ENCODE results near the gene PRKCQ. TPM values are rescaled to one million over a fixed set of nuclear protein-coding genes. Genes with fewer than 3 reads are reported as not detected.
A peak's percentile ranks its signal among the peaks of the same experiment; 100 is the strongest.

Gene PRKCQ
- total RNA-seq, 1 donor from 2014 or later = 14.6 TPM

DNA sequence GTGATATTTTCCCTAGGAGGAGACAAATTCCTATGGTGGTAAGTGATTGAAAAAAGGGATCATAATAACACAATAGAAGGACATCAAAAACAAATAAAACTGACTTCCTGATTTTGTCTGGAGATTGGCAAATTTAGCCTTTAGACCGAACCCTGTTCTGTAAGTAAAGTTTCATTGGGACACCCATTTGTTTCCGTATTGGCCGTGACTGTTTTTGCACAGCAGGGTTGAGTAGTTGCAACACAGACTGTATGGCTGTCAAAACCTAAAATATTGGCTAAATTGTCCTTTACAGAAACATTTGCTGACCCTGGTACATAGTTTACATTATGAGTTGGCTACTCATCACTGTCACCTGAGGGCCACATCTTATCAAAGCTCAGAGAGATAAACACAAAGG lies 168.6 kb downstream of the PRKCQ start:
- H3K9ac ChIP-seq (ENCODE audit: low read depth in 1 of 3, low read length in 3 of 3) = no peak overlapping the region
- H3K9me3 ChIP-seq (ENCODE audit: control insufficient read depth in 3 of 3, low read length in 3 of 3) = no peaks in the 10 kb centered on the region
- no peak overlapping the region for H3K4me3 ChIP-seq (ENCODE audit: low read length in 3 of 3)
- H3K27me3 ChIP-seq (ENCODE audit: control insufficient read depth in 3 of 3, insufficient read depth in 3 of 3, low read length in 3 of 3) = no peaks in the 10 kb centered on the region
- no peaks in the 10 kb centered on the region for H3K36me3 ChIP-seq (ENCODE audit: control insufficient read depth in 3 of 3, insufficient read depth in 3 of 3, low read length in 3 of 3)
- H3K4me1 ChIP-seq (ENCODE audit: control insufficient read depth in 3 of 3, insufficient read depth in 3 of 3, low read length in 3 of 3) = peaks cover 10 to 25% (median 13%) of the 10 kb centered on the region in 3 donors
- H3K27ac ChIP-seq (ENCODE audit: low read depth, low read length) = peak overlapping the region; percentile 90

DNA sequence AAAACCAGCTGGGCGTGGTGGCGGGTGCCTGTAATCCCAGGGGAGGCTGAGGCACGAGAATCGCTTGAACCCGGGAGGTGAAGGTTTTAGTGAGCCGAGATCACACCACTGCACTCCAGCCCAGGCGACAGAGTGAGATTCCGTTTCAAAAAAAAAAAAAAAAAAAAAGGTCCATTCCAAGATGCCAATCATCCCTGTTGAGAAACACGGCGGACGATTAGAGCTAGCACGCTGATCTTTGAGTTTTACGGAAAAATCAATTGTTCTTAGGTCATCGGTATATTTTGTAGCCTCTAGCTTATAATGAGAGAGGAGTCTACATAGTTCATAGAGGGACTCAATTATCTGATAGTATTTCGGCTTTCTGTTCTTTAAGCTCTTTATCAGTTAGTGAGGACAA lies 169.2 kb downstream of the PRKCQ start:
- H3K27me3 ChIP-seq (ENCODE audit: control insufficient read depth in 3 of 3, insufficient read depth in 3 of 3, low read length in 3 of 3) = no peaks in the 10 kb centered on the region
- peak overlapping the region; percentile 90 for H3K27ac ChIP-seq (ENCODE audit: low read depth, low read length)
- no peak overlapping the region for H3K9ac ChIP-seq (ENCODE audit: low read depth in 1 of 3, low read length in 3 of 3)
- H3K9me3 ChIP-seq (ENCODE audit: control insufficient read depth in 3 of 3, low read length in 3 of 3) = no peaks in the 10 kb centered on the region
- H3K4me1 ChIP-seq (ENCODE audit: control insufficient read depth in 3 of 3, insufficient read depth in 3 of 3, low read length in 3 of 3) = peaks cover 10 to 25% (median 13%) of the 10 kb centered on the region in 3 donors
- H3K4me3 ChIP-seq (ENCODE audit: low read length in 3 of 3) = no peak overlapping the region
- H3K36me3 ChIP-seq (ENCODE audit: control insufficient read depth in 3 of 3, insufficient read depth in 3 of 3, low read length in 3 of 3) = no peaks in the 10 kb centered on the region

DNA sequence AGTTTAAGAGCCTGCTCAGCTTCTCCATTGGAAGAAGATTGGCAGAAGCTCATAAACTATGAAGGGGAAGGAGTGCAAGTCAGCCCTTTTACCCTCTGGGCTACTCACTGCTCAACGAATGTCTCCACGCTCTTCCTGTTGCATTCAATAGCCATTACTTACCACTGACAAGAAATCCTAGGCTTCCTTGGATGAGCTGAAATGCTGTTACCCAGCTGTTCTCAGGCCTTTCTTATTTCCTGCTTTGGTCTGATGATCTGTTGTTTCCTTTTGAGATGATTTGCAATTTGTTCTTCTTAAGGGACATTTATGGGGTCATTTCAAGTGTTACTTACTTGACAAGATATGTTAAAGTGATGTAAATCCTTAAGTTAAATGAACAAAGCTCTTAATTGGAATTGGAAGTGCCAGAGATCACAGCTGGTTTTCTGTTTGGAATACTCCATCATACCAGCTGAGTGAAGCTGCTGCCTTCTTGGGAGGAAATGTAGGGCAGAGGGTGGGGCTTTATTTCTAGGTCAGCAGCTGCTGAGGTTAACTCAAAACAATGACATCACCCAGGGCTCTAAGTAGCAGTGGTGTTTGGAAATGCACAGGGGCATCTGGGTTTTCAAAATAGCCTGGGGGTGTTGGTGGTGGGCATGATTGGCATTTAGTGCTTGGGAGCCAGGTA lies 170.0 kb downstream of the PRKCQ start:
- Histone ChIP-seq H3K9me3 (ENCODE audit: control insufficient read depth in 3 of 3, low read length in 3 of 3) (no peaks in the 10 kb centered on the region), H3K4me1 (ENCODE audit: control insufficient read depth in 3 of 3, insufficient read depth in 3 of 3, low read length in 3 of 3) (peaks cover 10 to 25% (median 13%) of the 10 kb centered on the region in 3 donors), H3K27ac (ENCODE audit: low read depth, low read length) (peak overlapping the region; percentile 90), H3K27me3 (ENCODE audit: control insufficient read depth in 3 of 3, insufficient read depth in 3 of 3, low read length in 3 of 3) (no peaks in the 10 kb centered on the region), H3K36me3 (ENCODE audit: control insufficient read depth in 3 of 3, insufficient read depth in 3 of 3, low read length in 3 of 3) (no peaks in the 10 kb centered on the region), H3K9ac (ENCODE audit: low read depth in 1 of 3, low read length in 3 of 3) (peak overlapping the region in 1 of 3 donors; percentile 50), H3K4me3 (ENCODE audit: low read length in 3 of 3) (peak overlapping the region in 2 of 3 donors; percentile 13 to 53)

DNA sequence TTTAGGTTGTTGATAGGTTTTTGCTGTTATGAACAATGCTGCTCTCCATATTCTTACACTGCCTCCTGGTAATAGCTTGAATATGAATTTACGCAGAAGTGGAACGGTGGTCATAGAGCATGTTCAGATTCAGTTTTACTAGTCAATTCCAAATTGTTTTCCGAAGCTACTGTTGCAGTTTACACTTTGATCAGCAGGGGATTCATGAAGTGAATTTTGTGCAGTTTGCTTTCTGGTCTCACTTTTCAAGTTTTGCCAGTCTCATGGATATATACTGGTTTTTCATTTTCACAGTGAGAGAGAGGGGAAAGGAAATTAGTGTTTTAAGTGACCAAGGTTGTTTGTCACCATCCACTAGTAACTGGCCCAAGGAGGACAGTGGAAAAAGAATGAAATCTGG lies 171.3 kb downstream of the PRKCQ start:
- Histone ChIP-seq H3K27me3 (ENCODE audit: control insufficient read depth in 3 of 3, insufficient read depth in 3 of 3, low read length in 3 of 3) (no peaks in the 10 kb centered on the region), H3K9me3 (ENCODE audit: control insufficient read depth in 3 of 3, low read length in 3 of 3) (no peaks in the 10 kb centered on the region), H3K36me3 (ENCODE audit: control insufficient read depth in 3 of 3, insufficient read depth in 3 of 3, low read length in 3 of 3) (no peaks in the 10 kb centered on the region), H3K4me1 (ENCODE audit: control insufficient read depth in 3 of 3, insufficient read depth in 3 of 3, low read length in 3 of 3) (peaks cover 10 to 26% (median 13%) of the 10 kb centered on the region in 3 donors), H3K27ac (ENCODE audit: low read depth, low read length) (peak overlapping the region; percentile 31), H3K4me3 (ENCODE audit: low read length in 3 of 3) (peak overlapping the region in 1 of 3 donors; percentile 13), H3K9ac (ENCODE audit: low read depth in 1 of 3, low read length in 3 of 3) (peak overlapping the region in 1 of 3 donors; percentile 32)

DNA sequence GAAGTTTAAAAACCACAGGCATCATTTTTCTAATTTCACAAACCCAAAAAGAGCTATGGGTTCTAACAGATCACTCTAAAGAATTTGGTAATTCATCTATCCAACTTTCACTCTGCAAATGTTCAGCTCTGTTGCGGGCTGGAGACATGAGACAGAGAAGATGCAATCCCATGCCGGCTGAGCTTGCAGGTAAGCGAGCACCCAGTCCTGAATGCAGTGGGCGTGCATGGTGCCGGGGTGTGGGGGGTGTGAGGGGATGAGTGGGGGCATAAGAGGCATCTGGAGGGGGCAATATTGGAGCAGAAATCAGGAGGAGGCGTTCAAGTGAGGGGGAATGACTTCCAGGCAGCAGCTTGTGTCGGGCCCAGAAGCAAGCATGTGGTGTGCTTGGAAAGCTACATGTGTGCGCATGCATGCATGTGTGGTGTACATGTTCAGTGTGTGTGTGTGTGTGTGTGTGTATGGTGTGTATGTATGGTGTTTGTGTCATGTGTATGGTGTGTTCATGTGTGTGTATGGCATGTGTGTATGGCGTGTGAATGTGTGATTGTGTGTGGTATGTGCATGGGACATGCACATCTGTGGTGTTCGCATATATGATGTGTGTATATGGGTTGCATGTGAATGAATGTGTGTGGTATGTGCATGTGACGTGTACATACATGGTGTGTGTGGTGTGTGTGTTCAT lies 172.9 kb downstream of the PRKCQ start:
- Histone ChIP-seq H3K4me1 (ENCODE audit: control insufficient read depth in 3 of 3, insufficient read depth in 3 of 3, low read length in 3 of 3) (peaks cover 10 to 38% (median 20%) of the 10 kb centered on the region in 3 donors), H3K4me3 (ENCODE audit: low read length in 3 of 3) (no peak overlapping the region), H3K9me3 (ENCODE audit: control insufficient read depth in 3 of 3, low read length in 3 of 3) (no peaks in the 10 kb centered on the region), H3K27me3 (ENCODE audit: control insufficient read depth in 3 of 3, insufficient read depth in 3 of 3, low read length in 3 of 3) (no peaks in the 10 kb centered on the region), H3K36me3 (ENCODE audit: control insufficient read depth in 3 of 3, insufficient read depth in 3 of 3, low read length in 3 of 3) (no peaks in the 10 kb centered on the region), H3K9ac (ENCODE audit: low read depth in 1 of 3, low read length in 3 of 3) (no peak overlapping the region), H3K27ac (ENCODE audit: low read depth, low read length) (no peak overlapping the region)

DNA sequence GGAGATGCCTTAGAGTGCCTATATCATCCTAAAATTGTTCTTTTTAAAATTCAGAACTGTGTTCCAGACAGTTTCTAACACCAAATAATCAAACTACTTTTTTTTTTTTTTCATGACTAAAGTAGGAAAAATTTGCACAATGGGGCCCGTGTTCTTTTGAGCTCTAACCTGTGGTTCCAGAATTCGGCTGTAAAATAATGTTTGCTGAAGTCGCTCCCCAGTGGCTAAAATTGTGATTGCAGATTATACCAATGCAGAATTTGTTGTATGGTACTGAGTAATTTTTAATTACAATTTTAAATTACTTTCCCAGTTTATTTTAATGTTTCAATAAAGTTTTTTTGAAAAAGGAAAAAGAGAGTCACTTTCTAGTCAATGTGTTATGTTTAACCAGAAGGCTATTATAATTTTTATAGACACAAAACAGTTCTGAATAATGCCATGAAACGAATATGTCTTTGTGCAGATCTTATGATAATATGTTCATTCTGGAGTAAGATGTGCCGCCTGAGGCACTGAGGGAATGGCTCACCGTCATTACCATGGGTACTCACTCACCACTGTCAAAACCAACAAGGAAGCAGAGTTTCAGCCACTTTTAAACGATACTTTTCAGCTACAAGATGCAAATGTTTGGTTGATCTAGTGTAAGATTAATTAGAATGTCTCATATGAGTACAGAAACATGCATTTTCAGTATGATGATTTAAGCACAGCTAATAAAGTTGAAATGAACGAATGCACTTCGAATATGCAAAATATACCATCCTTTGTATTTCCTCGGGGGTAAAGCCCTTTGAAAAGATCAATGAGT lies 173.6 kb downstream of the PRKCQ start:
- H3K36me3 ChIP-seq (ENCODE audit: control insufficient read depth in 3 of 3, insufficient read depth in 3 of 3, low read length in 3 of 3) = no peaks in the 10 kb centered on the region
- H3K27me3 ChIP-seq (ENCODE audit: control insufficient read depth in 3 of 3, insufficient read depth in 3 of 3, low read length in 3 of 3) = no peaks in the 10 kb centered on the region
- no peak overlapping the region for H3K27ac ChIP-seq (ENCODE audit: low read depth, low read length)
- H3K9ac ChIP-seq (ENCODE audit: low read depth in 1 of 3, low read length in 3 of 3) = no peak overlapping the region
- no peak overlapping the region for H3K4me3 ChIP-seq (ENCODE audit: low read length in 3 of 3)
- no peaks in the 10 kb centered on the region for H3K9me3 ChIP-seq (ENCODE audit: control insufficient read depth in 3 of 3, low read length in 3 of 3)
- H3K4me1 ChIP-seq (ENCODE audit: control insufficient read depth in 3 of 3, insufficient read depth in 3 of 3, low read length in 3 of 3) = peaks cover 13 to 40% (median 22%) of the 10 kb centered on the region in 3 donors

DNA sequence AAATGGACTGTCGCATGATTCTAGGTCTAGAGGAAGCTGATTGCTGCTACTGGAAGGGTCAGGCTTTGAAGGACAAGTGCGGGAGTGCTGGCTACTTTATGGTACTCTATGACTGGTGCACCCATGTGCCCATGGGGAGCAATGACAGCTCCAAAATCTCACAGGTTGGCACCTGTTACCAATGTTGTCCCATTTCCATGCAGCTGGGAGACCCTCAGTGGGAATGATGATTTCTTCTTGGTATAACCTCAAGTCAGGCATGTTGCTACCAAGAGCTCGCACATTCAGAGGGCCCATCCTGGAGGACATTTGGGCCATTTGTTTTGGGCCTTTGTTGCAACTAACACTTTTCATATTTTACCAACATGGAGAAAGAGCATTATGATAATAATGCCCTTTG lies 174.4 kb downstream of the PRKCQ start:
- H3K36me3 ChIP-seq (ENCODE audit: control insufficient read depth in 3 of 3, insufficient read depth in 3 of 3, low read length in 3 of 3) = no peaks in the 10 kb centered on the region
- no peak overlapping the region for H3K4me3 ChIP-seq (ENCODE audit: low read length in 3 of 3)
- H3K4me1 ChIP-seq (ENCODE audit: control insufficient read depth in 3 of 3, insufficient read depth in 3 of 3, low read length in 3 of 3) = peaks cover 14 to 47% (median 27%) of the 10 kb centered on the region in 3 donors
- no peak overlapping the region for H3K27ac ChIP-seq (ENCODE audit: low read depth, low read length)
- H3K9ac ChIP-seq (ENCODE audit: low read depth in 1 of 3, low read length in 3 of 3) = no peak overlapping the region
- H3K9me3 ChIP-seq (ENCODE audit: control insufficient read depth in 3 of 3, low read length in 3 of 3) = no peaks in the 10 kb centered on the region
- no peaks in the 10 kb centered on the region for H3K27me3 ChIP-seq (ENCODE audit: control insufficient read depth in 3 of 3, insufficient read depth in 3 of 3, low read length in 3 of 3)

DNA sequence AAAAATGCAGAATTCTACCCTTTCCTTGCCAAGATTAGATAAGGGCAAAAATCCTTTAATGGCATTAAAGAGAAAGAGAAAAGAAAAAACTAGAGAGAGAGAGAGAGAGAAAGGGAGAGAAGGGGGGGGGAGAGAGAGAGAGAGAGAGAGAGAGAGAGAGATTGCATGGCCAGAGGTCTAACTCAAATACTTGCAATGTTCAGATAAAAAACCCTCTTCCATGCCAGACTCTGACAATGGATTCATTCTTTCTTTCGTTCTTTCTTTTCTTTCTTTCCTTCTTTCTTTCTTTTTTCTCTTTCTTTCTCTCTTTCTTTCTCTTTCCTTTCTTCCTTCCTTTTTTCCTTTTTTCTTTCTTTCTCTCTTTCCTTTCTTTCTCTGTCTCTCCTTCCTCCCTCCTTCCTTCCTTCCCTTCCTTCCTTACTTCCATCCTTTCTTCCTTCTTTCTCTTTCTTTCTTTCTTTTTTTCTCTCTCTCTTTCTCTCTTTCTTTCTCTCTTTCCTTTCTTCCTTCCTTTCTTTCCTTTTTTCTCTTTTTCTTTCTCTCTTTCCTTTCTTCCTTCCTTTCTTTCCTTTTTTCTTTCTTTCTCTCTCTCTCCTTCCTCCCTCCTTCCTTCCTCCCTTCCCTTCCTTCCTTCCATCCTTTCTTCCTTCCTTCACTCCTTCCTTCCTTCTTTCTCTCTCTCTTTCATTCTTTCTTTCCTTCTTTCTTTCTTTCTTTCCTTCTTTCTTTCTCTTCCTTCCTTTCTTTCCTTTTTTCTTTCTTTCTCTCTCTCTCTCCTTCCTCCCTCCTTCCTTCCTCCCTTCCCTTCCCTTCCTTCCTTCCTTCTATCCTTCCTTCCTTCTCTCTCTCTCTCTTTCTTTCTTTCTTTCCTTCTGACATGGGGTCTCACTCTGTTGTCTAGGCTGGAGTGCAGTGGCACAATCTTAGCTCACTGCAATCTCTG lies 175.7 kb downstream of the PRKCQ start:
- no peaks in the 10 kb centered on the region for H3K27me3 ChIP-seq (ENCODE audit: control insufficient read depth in 3 of 3, insufficient read depth in 3 of 3, low read length in 3 of 3)
- H3K36me3 ChIP-seq (ENCODE audit: control insufficient read depth in 3 of 3, insufficient read depth in 3 of 3, low read length in 3 of 3) = no peaks in the 10 kb centered on the region
- no peak overlapping the region for H3K4me3 ChIP-seq (ENCODE audit: low read length in 3 of 3)
- H3K4me1 ChIP-seq (ENCODE audit: control insufficient read depth in 3 of 3, insufficient read depth in 3 of 3, low read length in 3 of 3) = peaks cover 8 to 47% (median 17%) of the 10 kb centered on the region in 3 donors
- H3K27ac ChIP-seq (ENCODE audit: low read depth, low read length) = no peak overlapping the region
- no peaks in the 10 kb centered on the region for H3K9me3 ChIP-seq (ENCODE audit: control insufficient read depth in 3 of 3, low read length in 3 of 3)
- no peak overlapping the region for H3K9ac ChIP-seq (ENCODE audit: low read depth in 1 of 3, low read length in 3 of 3)

DNA sequence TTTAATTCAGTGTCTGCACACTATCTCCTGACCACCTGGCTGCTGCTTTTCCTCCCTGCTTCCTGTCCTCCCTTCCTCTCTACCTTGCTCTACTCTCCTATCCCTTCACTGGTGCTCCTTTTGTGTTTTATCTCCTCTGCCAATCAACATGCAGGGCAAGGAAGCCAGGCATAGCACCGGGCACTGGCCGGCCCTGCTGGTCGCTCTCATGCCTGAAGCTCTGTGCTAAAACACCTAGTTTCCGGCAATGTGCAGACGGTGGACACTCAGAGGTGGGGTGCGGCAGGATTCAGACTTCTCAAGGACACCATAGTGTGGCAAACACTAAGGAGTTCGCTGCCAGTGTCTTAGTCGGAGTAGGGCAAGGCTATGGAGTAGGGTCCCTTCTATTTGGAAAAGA lies 177.1 kb downstream of the PRKCQ start:
- Histone ChIP-seq H3K9me3 (ENCODE audit: control insufficient read depth in 3 of 3, low read length in 3 of 3) (no peaks in the 10 kb centered on the region), H3K4me1 (ENCODE audit: control insufficient read depth in 3 of 3, insufficient read depth in 3 of 3, low read length in 3 of 3) (peaks cover 8 to 38% (median 14%) of the 10 kb centered on the region in 3 donors), H3K4me3 (ENCODE audit: low read length in 3 of 3) (no peak overlapping the region), H3K27ac (ENCODE audit: low read depth, low read length) (no peak overlapping the region), H3K36me3 (ENCODE audit: control insufficient read depth in 3 of 3, insufficient read depth in 3 of 3, low read length in 3 of 3) (no peaks in the 10 kb centered on the region), H3K9ac (ENCODE audit: low read depth in 1 of 3, low read length in 3 of 3) (peak overlapping the region; percentile 12 to 27 (median 18)), H3K27me3 (ENCODE audit: control insufficient read depth in 3 of 3, insufficient read depth in 3 of 3, low read length in 3 of 3) (no peaks in the 10 kb centered on the region)

Measured in skeletal muscle tissue (tissue), 4 donors.